ENCODE data around the gene MYL2.
A peak's percentile ranks its signal among the peaks of the same experiment; 100 is the strongest.

MYL2 gene

GRCh38 chr12:110916295-110916875, 4.0 kb downstream of the MYL2 start:
- Mint-ChIP-seq H3K36me3 (no peaks in the 10 kb centered on the region), H3K4me3 (no peak overlapping the region), H3K4me1 (no peaks in the 10 kb centered on the region), H3K27ac (no peak overlapping the region), H3K9me3 (no peaks in the 10 kb centered on the region)
- DNase-seq (ENCODE audit: low spot score in 2 of 2) (no peak), ATAC-seq (no peak)

- no peaks in the 10 kb centered on the region for H3K4me1 Mint-ChIP-seq
- no peak for DNase-seq (ENCODE audit: low spot score in 2 of 2)
- no peaks in the 10 kb centered on the region for H3K36me3 Mint-ChIP-seq
- H3K27ac Mint-ChIP-seq, result no peak overlapping the region
- ATAC-seq, result peak; percentile 50
- no peak overlapping the region for H3K4me3 Mint-ChIP-seq
- no peaks in the 10 kb centered on the region for H3K9me3 Mint-ChIP-seq
Measured at GRCh38 chr12:110913119-110914056, 7.0 kb downstream of the MYL2 start.

DNA sequence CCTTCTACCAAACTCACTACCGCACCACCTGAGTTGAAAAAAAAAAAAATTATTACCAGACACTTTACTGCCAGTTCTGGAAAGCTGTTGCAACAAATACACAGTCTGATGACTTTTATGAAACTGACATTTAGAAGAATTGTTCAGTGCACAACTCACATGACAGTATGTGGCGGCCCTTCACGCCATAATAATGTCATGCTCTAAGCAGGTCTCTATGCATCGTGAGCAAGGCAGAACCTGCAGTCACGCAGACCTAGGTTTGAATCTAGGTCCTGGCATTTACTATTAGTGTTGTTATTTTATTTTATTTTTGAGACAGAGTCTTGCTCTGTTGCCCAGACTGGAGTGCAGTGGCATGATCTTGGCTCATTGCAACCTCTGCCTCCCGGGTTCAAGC, 8.1 kb downstream of the MYL2 start:
- H3K27ac Mint-ChIP-seq, result no peak overlapping the region
- H3K4me3 Mint-ChIP-seq, result no peak overlapping the region
- DNase-seq (ENCODE audit: low spot score in 2 of 2), result no peak
- H3K36me3 Mint-ChIP-seq, result no peaks in the 10 kb centered on the region
- H3K4me1 Mint-ChIP-seq, result no peaks in the 10 kb centered on the region
- no peak for ATAC-seq
- H3K9me3 Mint-ChIP-seq, result no peaks in the 10 kb centered on the region

DNA sequence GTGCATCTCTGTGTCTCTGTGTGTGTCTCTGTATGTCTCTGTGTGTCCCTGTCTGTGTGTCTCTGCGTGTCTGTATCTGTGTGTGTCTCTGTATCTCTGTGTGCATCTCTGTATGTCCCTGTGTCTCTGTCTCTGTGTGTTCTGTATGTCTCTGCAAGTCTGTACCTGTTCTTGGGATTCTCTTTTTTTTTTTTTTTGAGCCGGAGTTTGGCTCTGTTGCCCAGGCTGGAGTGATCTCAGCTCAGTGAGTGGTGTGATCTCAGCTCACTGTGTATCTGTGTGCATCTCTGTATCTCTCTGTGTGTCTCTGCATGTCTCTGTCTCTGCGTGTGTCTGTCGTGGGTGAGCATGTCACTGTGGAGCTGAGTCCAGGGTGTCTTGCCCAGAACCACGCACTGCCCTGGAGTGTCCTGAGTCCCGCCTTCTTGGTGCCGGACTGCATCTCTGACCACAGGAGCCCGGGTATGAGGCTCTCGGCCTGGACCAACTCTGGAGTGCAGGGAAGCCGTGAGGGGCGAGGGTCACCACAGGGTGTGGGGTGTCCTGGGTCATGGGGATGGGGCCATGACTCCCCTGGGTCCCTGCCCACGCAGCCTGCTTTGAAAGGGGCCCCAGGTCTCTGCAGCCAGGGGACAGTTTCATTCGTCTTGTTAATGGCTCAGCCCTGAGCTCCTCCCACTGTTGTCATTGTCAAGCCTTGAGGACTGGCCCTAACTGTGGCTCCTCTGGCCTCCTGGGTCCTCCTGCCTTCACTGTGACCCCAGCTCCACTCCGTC, 11.8 kb downstream of the MYL2 start:
- ATAC-seq (peak; percentile 4), DNase-seq (ENCODE audit: low spot score in 2 of 2) (no peak)
- H3K27ac Mint-ChIP-seq, result no peak overlapping the region
- H3K4me3 Mint-ChIP-seq, result no peak overlapping the region
- H3K36me3 Mint-ChIP-seq, result no peaks in the 10 kb centered on the region
- no peaks in the 10 kb centered on the region for H3K9me3 Mint-ChIP-seq
- no peaks in the 10 kb centered on the region for H3K4me1 Mint-ChIP-seq

DNA sequence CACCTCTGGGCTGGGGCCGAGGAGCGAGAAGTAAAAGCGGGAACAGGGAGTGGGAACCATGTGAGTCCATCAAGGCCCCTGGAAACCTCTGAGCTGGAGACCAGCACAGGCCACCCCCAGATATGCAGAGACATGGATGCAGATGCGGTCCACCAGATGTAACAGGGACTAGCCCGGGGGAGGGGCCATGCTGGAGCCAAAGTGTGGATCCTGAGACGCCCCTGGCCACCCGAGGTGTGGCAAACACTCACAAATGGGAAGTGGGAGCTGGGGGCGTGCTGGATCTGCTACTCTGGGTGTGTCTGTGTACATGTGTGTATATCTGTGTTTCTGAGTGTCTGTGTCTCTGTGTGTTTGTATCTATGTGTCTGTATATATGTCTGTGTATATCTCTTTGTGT, 12.8 kb downstream of the MYL2 start:
- H3K4me1 Mint-ChIP-seq, result no peaks in the 10 kb centered on the region
- ATAC-seq, result no peak
- no peak overlapping the region for H3K4me3 Mint-ChIP-seq
- no peaks in the 10 kb centered on the region for H3K36me3 Mint-ChIP-seq
- no peak overlapping the region for H3K27ac Mint-ChIP-seq
- H3K9me3 Mint-ChIP-seq, result no peaks in the 10 kb centered on the region
- no peak for DNase-seq (ENCODE audit: low spot score in 2 of 2)

GRCh38 chr12:110906985-110907384, 13.4 kb downstream of the MYL2 start:
- H3K36me3 Mint-ChIP-seq, result no peaks in the 10 kb centered on the region
- H3K4me1 Mint-ChIP-seq, result no peaks in the 10 kb centered on the region
- ATAC-seq (no peak), DNase-seq (ENCODE audit: low spot score in 2 of 2) (no peak)
- H3K27ac Mint-ChIP-seq, result no peak overlapping the region
- H3K4me3 Mint-ChIP-seq, result no peak overlapping the region
- H3K9me3 Mint-ChIP-seq, result no peaks in the 10 kb centered on the region

DNA sequence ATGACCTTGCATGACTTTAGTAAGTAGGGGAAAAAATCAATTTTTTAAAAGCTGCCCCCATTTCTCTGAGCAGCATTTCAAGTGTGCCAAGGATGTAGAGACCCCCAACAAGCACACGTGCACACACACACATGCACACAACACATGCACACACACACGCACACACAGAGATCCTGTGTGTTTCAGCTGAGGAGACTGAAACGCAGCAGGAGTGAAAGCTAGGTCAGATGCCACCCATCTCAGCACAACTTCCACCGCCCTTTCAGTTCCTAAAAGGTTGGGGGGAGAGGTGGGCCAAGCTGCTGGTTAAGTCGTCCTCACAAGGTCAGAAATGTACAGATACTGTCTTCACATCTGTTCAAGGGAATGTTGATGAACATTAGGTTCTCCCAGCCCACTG, 13.9 kb downstream of the MYL2 start:
- H3K4me3 Mint-ChIP-seq, result no peak overlapping the region
- H3K9me3 Mint-ChIP-seq, result no peaks in the 10 kb centered on the region
- H3K4me1 Mint-ChIP-seq, result no peaks in the 10 kb centered on the region
- no peak overlapping the region for H3K27ac Mint-ChIP-seq
- ATAC-seq (no peak), DNase-seq (ENCODE audit: low spot score in 2 of 2) (no peak)
- no peaks in the 10 kb centered on the region for H3K36me3 Mint-ChIP-seq

- H3K4me3 Mint-ChIP-seq, result no peak overlapping the region
Measured at GRCh38 chr12:110906083-110906482, 14.3 kb downstream of the MYL2 start.

DNA sequence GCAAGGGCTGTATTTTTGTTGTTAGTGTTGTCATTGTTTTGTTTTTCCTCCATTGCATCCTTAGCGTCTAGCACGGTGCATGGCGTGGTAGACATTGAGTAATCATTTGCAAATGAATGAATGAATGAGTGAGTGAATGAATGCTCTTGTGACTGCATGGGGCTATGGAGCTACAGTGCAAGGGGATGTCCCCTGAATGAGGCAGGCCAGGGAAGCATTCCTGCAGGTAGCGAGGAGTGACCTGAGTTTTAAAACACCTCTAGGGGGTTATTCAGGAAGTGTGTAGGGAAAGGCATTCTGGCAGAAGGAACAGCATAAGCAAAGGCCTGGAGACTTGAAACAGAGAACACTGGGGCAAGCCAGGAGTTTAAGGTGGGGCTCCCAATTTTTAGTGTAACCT, 16.9 kb downstream of the MYL2 start:
- Mint-ChIP-seq H3K9me3 (no peaks in the 10 kb centered on the region), H3K36me3 (no peaks in the 10 kb centered on the region), H3K4me3 (no peak overlapping the region), H3K27ac (no peak overlapping the region), H3K4me1 (no peaks in the 10 kb centered on the region)
- no peak for ATAC-seq
- no peak for DNase-seq (ENCODE audit: low spot score in 2 of 2)

More at GRCh38 chr12:110906083-110906482, 14.3 kb downstream of the MYL2 start:
- Mint-ChIP-seq H3K27ac (no peak overlapping the region), H3K36me3 (no peaks in the 10 kb centered on the region), H3K9me3 (no peaks in the 10 kb centered on the region), H3K4me1 (no peaks in the 10 kb centered on the region)
- DNase-seq (ENCODE audit: low spot score in 2 of 2), result no peak
- ATAC-seq, result peak; percentile 20

DNA sequence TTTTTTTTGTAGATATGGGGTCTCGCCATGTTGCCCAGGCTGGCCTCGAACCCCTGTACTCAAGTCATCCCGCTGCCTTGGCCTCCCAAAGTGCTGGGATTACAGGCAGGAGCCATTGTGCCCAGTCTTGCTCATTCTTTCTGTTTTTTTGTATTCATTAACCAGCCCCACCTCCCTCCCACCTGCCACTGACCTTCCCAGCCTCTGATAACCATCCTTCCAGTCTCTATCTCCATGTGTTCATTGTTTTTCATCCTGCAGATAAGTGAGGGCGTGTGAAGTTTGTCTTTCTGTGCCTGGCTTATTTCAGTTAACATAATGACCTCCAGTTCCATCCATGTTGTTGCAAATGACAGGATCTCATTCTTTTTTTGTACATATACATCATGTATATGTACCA, 19.0 kb downstream of the MYL2 start:
- Mint-ChIP-seq H3K36me3 (no peaks in the 10 kb centered on the region), H3K4me3 (no peak overlapping the region), H3K27ac (no peak overlapping the region), H3K4me1 (no peaks in the 10 kb centered on the region), H3K9me3 (no peaks in the 10 kb centered on the region)
- DNase-seq (ENCODE audit: low spot score in 2 of 2) (no peak), ATAC-seq (no peak)

- no peak overlapping the region for H3K4me3 Mint-ChIP-seq
- ATAC-seq (no peak), DNase-seq (ENCODE audit: low spot score in 2 of 2) (no peak)
- H3K36me3 Mint-ChIP-seq, result no peaks in the 10 kb centered on the region
- no peak overlapping the region for H3K27ac Mint-ChIP-seq
- peaks cover 8% of the 10 kb centered on the region for H3K4me1 Mint-ChIP-seq
- no peaks in the 10 kb centered on the region for H3K9me3 Mint-ChIP-seq
Measured at GRCh38 chr12:110896559-110896958, 23.8 kb downstream of the MYL2 start.

GRCh38 chr12:110893956-110894355, 26.4 kb downstream of the MYL2 start:
- DNase-seq (ENCODE audit: low spot score in 2 of 2), result no peak
- H3K9me3 Mint-ChIP-seq, result no peaks in the 10 kb centered on the region
- H3K4me1 Mint-ChIP-seq, result peaks cover 8% of the 10 kb centered on the region
- no peak for ATAC-seq
- no peak overlapping the region for H3K27ac Mint-ChIP-seq
- no peak overlapping the region for H3K4me3 Mint-ChIP-seq
- no peaks in the 10 kb centered on the region for H3K36me3 Mint-ChIP-seq

DNA sequence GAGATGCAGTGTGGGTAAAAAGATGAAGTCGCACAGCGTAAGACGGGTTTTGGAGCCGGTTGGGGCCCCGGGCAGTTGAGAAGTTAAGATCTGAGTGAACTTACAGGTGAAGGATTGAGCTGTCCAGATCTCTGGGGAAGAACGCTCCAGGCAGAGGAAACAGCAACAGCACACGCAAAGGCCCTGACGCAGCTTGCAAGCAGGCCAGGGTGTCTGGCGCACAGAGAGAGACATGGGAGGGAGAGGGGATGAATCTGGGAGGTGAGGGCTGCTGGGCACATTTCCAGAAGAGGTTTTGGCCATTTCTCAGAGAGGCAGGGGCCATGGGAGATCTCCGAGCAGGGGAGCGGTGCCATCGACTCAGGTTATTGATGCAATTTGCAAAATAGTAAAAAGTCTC, 31.0 kb downstream of the MYL2 start:
- ATAC-seq, result no peak
- H3K4me1 Mint-ChIP-seq, result peaks cover 10% of the 10 kb centered on the region
- H3K4me3 Mint-ChIP-seq, result no peak overlapping the region
- no peaks in the 10 kb centered on the region for H3K36me3 Mint-ChIP-seq
- DNase-seq (ENCODE audit: low spot score in 2 of 2), result no peak
- H3K9me3 Mint-ChIP-seq, result no peaks in the 10 kb centered on the region
- no peak overlapping the region for H3K27ac Mint-ChIP-seq

- peak overlapping the region; percentile 76 for H3K27ac Mint-ChIP-seq
- no peak for DNase-seq (ENCODE audit: low spot score in 2 of 2)
- peak overlapping the region; percentile 79 for H3K4me3 Mint-ChIP-seq
- H3K9me3 Mint-ChIP-seq, result no peaks in the 10 kb centered on the region
- ATAC-seq, result no peak
- no peaks in the 10 kb centered on the region for H3K36me3 Mint-ChIP-seq
- peaks cover 7% of the 10 kb centered on the region for H3K4me1 Mint-ChIP-seq
Measured at GRCh38 chr12:110888256-110888991, 32.0 kb downstream of the MYL2 start.

Data from stimulated activated effector memory CD8-positive, alpha-beta T cell treated with anti-CD3 and anti-CD28 coated beads, Interleukin-12 subunit alpha, Interleukin-12 subunit beta, amount 100 ng/mL, for 72 hours (primary cell).